K562 (cell line): ENCODE measurements around the gene EPB41L3. TPM values are rescaled to one million over a fixed set of nuclear protein-coding genes. Genes with fewer than 3 reads are reported as not detected.

Experiments used
- ATAC-seq: fragments of 200-7000 bp; cut with Tn5 transposase; 3 replicates; pipeline ENCODE4 v1.9.1; 2020; ENCODE audit warnings: moderate library complexity
- BruUV-seq: library from RNA; stranded (reverse); fragments of 400-500 nt; replicated peaks from 2 replicates; lab custom pipeline; 2021; lab: Mats Ljungman, UMichigan
- CTCF ChIA-PET: fragments of 300-600 bp; formaldehyde crosslinking; extraction: SDS; loops from one replicate; lab custom pipeline; 2021; ENCODE audit warnings: low intra/inter-chr PET ratio; lab: Yijun Ruan, JAX
- POLR2A ChIA-PET: fragments of 300-600, 350-650 bp; sonication (Branson Sonifier 250); formaldehyde crosslinking; extraction: SDS; loops from one replicate; lab custom pipeline; 2021; ENCODE audit warnings: antibody characterized with exemption, inconsistent platforms; lab: Yijun Ruan, JAX
- DNase-seq, 4 experiments: peaks; one replicate each; pipeline versions ENCODE4 v3.0.0 to v3.0.0-alpha.2; 2011 to 2018; ENCODE audit warnings: low spot score in 3 of 4, mixed read lengths in 3 of 4; ENCODE audit errors: extremely low read depth in 1 of 4
- FAIRE-seq: peaks from 2 replicates; lab custom pipeline; 2011; peaks lifted over from hg19 to GRCh38; lab: Jason Lieb, UNC
- H2AFZ ChIP-seq: 2 replicates; pipeline ENCODE4 v1.6.0; 2011; ENCODE audit warnings: low read depth, low read length, control low read depth, inconsistent platforms
- H3K27ac ChIP-seq: fragments of 200-600 bp; 3 replicates; pipeline ENCODE4 v1.8.0; 2011; ENCODE audit warnings: low read depth, mild to moderate bottlenecking, control low read depth, inconsistent platforms, low read length, moderate library complexity, mixed read lengths; ENCODE audit errors: extremely low read depth
- H3K27me3 ChIP-seq, 2 experiments: fragments of 300-600 bp in 1 of 2; 2 replicates in 1 of 2; 3 replicates in 1 of 2; pipeline versions ENCODE4 v1.6.0 to v1.8.0; 2011; ENCODE audit warnings: inconsistent platforms in 2 of 2, low read length in 2 of 2, mild to moderate bottlenecking in 1 of 2, mixed read lengths in 1 of 2, moderate library complexity in 1 of 2; ENCODE audit not compliant: control insufficient read depth in 2 of 2, insufficient read depth in 2 of 2
- H3K36me3 ChIP-seq: fragments of 300-600 bp; 3 replicates; pipeline ENCODE4 v1.8.0; 2011; ENCODE audit warnings: mild to moderate bottlenecking, low read length, inconsistent platforms; ENCODE audit not compliant: control insufficient read depth, insufficient read depth
- H3K4me1 ChIP-seq, 2 experiments: fragments of 200-600 bp in 1 of 2; replicated peaks in 1 of 2; 2 replicates in 1 of 2; 3 replicates in 1 of 2; pipeline versions ENCODE4 v1.5.1 to v1.8.0; 2011; ENCODE audit warnings: inconsistent platforms in 2 of 2, low read length in 2 of 2, mild to moderate bottlenecking in 1 of 2, mixed read lengths in 1 of 2, moderate library complexity in 1 of 2; ENCODE audit not compliant: control insufficient read depth in 2 of 2, insufficient read depth in 2 of 2
- H3K4me2 ChIP-seq: 2 replicates; pipeline ENCODE4 v1.6.1; 2011; ENCODE audit warnings: low read length, control low read depth, inconsistent platforms, mixed read lengths; ENCODE audit not compliant: insufficient read depth
- H3K4me3 ChIP-seq: fragments of 200-600 bp; sonication (generic), shearing (Covaris generic); 2 replicates; pipeline ENCODE4 v1.5.1; 2016; ENCODE audit warnings: control low read depth, inconsistent platforms
- H3K79me2 ChIP-seq: fragments of 200-600 bp; 3 replicates; pipeline ENCODE4 v1.8.0; 2011; ENCODE audit warnings: low read length, inconsistent platforms; ENCODE audit not compliant: control insufficient read depth, insufficient read depth
- H3K9ac ChIP-seq, 2 experiments: 2 replicates each; pipeline versions ENCODE4 v1.6.0 to v1.6.1; 2011; ENCODE audit warnings: low read depth in 2 of 2, low read length in 2 of 2, control low read depth in 1 of 2, inconsistent platforms in 1 of 2, mild to moderate bottlenecking in 1 of 2, mixed read lengths in 1 of 2; ENCODE audit not compliant: insufficient read depth in 1 of 2
- H3K9me1 ChIP-seq: one replicate; pipeline ENCODE4 v1.6.0; 2011; ENCODE audit warnings: inconsistent platforms, mild to moderate bottlenecking, low read length, moderate library complexity; ENCODE audit not compliant: control insufficient read depth, insufficient read depth
- H3K9me3 ChIP-seq: replicated peaks from 2 replicates; pipeline ENCODE4 v1.5.1; 2011; ENCODE audit warnings: low read depth, low read length, inconsistent platforms; ENCODE audit not compliant: control insufficient read depth, insufficient read depth
- H4K20me1 ChIP-seq: replicated peaks from 2 replicates; pipeline ENCODE4 v1.6.1; 2011; ENCODE audit warnings: low read length, inconsistent platforms, mixed read lengths; ENCODE audit not compliant: control insufficient read depth, insufficient read depth
- ATF1 ChIP-seq, 2 experiments: fragments of 450-650 bp in 1 of 2; IDR thresholded peaks; 2 replicates each; pipeline ENCODE4 v1.6.1; 2016; ENCODE audit warnings: missing compliant biosample characterization in 1 of 2, missing genetic modification characterization in 1 of 2
- CBX1 ChIP-seq: sonication (generic); IDR thresholded peaks from 2 replicates; pipeline ENCODE4 v1.6.1; 2016; ENCODE audit warnings: antibody characterized with exemption, low read depth, mild to moderate bottlenecking
- CEBPZ ChIP-seq: fragments of 150-350 bp; IDR thresholded peaks from 2 replicates; pipeline ENCODE4 v1.6.1; 2014; ENCODE audit warnings: low read depth, mild to moderate bottlenecking, low read length, borderline replicate concordance
- ELK3 ChIP-seq: fragments of 450-650 bp; formaldehyde crosslinking; IDR thresholded peaks from 2 replicates; pipeline ENCODE4 v1.4.0; 2020; ENCODE audit warnings: mild to moderate bottlenecking
- EZH2 ChIP-seq: IDR thresholded peaks from 2 replicates; pipeline ENCODE4 v1.6.1; 2012; ENCODE audit warnings: low read depth, mild to moderate bottlenecking, inconsistent platforms, low read length, borderline replicate concordance
- HLTF ChIP-seq: fragments of 450-650 bp; IDR thresholded peaks from 2 replicates; pipeline ENCODE4 v1.6.1; 2016
- PHF8 ChIP-seq: fragments of 200-600 bp; sonication (generic); IDR thresholded peaks from 2 replicates; pipeline ENCODE4 v1.6.1; 2012; ENCODE audit warnings: mixed run types, mild to moderate bottlenecking, inconsistent platforms, low read length, moderate library complexity, borderline replicate concordance
- RFX5 ChIP-seq: IDR thresholded peaks from 2 replicates; pipeline ENCODE4 v1.6.1; 2011; ENCODE audit warnings: low read depth, mild to moderate bottlenecking, improper control_type of control experiment, low read length
- SIN3B ChIP-seq: fragments of 450-650 bp; IDR thresholded peaks from 2 replicates; pipeline ENCODE4 v1.6.1; 2017; ENCODE audit warnings: low read depth, mild to moderate bottlenecking, moderate library complexity
- SOX6 ChIP-seq: fragments of 450-650 bp; IDR thresholded peaks from 2 replicates; pipeline ENCODE4 v1.6.1; 2014; ENCODE audit warnings: mild to moderate bottlenecking
- TSC22D4 ChIP-seq: fragments of 450-650 bp; IDR thresholded peaks from 2 replicates; pipeline ENCODE4 v1.6.1; 2016; ENCODE audit warnings: missing genetic modification characterization, missing biosample characterization, control low read depth
- ZNF165 ChIP-seq: fragments of 250-450 bp; sonication (Bioruptor Pico); IDR thresholded peaks from 2 replicates; pipeline ENCODE4 v1.4.0; 2020; ENCODE audit warnings: borderline replicate concordance
- ZNF778 ChIP-seq: fragments of 450-650 bp; formaldehyde crosslinking; IDR thresholded peaks from 2 replicates; pipeline ENCODE4 v1.4.0; 2020; ENCODE audit warnings: mild to moderate bottlenecking, moderate library complexity
- WGBS: fragments of 100-300 bp; shearing (Covaris generic); methylation state at CpG from one replicate; pipeline ENCODE4 v1.1.6; 2016; ENCODE audit warnings: low coverage, mixed read lengths; ENCODE audit not compliant: insufficient coverage; ENCODE audit errors: missing lambda C conversion rate; 5-methylcytosine and 5-hydroxymethylcytosine counted together
- in situ Hi-C: fragments of 300-500 bp; cut with MboI; formaldehyde crosslinking; loops from 4 replicates; pipeline ENCODE4 v1.15.0; 2018; ENCODE audit warnings: inconsistent platforms, mixed read lengths
- intact Hi-C: fragments of 100-400 bp; cut with micrococcal nuclease; formaldehyde crosslinking; loops from 2 replicates; pipeline ENCODE4 v1.14.2; 2022
- polyA plus RNA-seq, 8 experiments: library from polyadenylated mRNA; depleted of rRNA in 4 of 8; stranded (reverse) in 5 of 8; unstranded in 3 of 8; fragments of >200 nt; fragmentation: Nextera tagmentation in 2 of 8; fragmentation: Illumina TruSeq in 1 of 8; extraction: Ambion mirVana in 2 of 8; extraction: Trizol in 1 of 8; gene quantifications; 2 replicates each; pipeline versions ENCODE4 v1.2.1 to v1.2.3, GENCODE V29; 2011 to 2014; ENCODE audit warnings: inconsistent platforms in 1 of 8, missing spikeins in 1 of 8
- total RNA-seq, 7 experiments: library from RNA; depleted of rRNA in 6 of 7; stranded (reverse); fragments of >200 nt in 6 of 7; fragmentation: Illumina TruSeq in 2 of 7; extraction: Trizol in 2 of 7; gene quantifications; 2 replicates each; pipeline versions ENCODE4 v1.2.1 to v1.2.3, GENCODE V29; 2011 to 2021; ENCODE audit warnings: low replicate concordance in 1 of 7

Gene EPB41L3
- total and polyA plus RNA-seq, 9 of the 15 experiments (the other 6 are each of a cell fraction or from before 2014, with no cell fraction given), result 0.44 to 0.49 TPM; not detected in 7

GRCh38 chr18:5574843-5575242 lies 31.0 kb upstream of the EPB41L3 start:
- WGBS, result 0% methylated on average over 1 of the region's 1 CpG
- ATAC-seq, result no peak
- in situ Hi-C loops (no loop called here), intact Hi-C loops (no loop called here)
- no peaks in the 10 kb centered on the region for H4K20me1 ChIP-seq
- no peaks in the 10 kb centered on the region; the same call in 1 of the 2 replicates for H3K9me3 ChIP-seq
- no peaks in the 10 kb centered on the region for H3K79me2 ChIP-seq
- no peaks in the 10 kb centered on the region for H3K9me1 ChIP-seq
- ChIA-PET CTCF (no interaction called here), POLR2A (interaction anchor here (0.7 kb wide), 1 partner anchor 12 kb away, joined by 3 read pairs; no protein-coding TSS in a partner anchor)
- no peak overlapping the region for H3K9ac ChIP-seq
- no peak overlapping the region for H3K27ac ChIP-seq
- H3K36me3 ChIP-seq, result no peaks in the 10 kb centered on the region
- no peak overlapping the region for H3K4me3 ChIP-seq
- H3K27me3 ChIP-seq, result no peaks in the 10 kb centered on the region
- no peaks in the 10 kb centered on the region for H3K4me1 ChIP-seq
- TF ChIP-seq TSC22D4, result no peak
- BruUV-seq, result no TSS peak
- DNase-seq, result no peak
- no peak for FAIRE-seq
- no peak overlapping the region for H3K4me2 ChIP-seq
- no peak overlapping the region for H2AFZ ChIP-seq

- Histone ChIP-seq H3K9ac (no peak overlapping the region), H3K9me1 (no peaks in the 10 kb centered on the region), H3K27me3 (no peaks in the 10 kb centered on the region), H3K36me3 (no peaks in the 10 kb centered on the region), H4K20me1 (no peaks in the 10 kb centered on the region), H3K79me2 (no peaks in the 10 kb centered on the region), H2AFZ (no peak overlapping the region), H3K9me3 (no peaks in the 10 kb centered on the region; the same call in 1 of the 2 replicates), H3K27ac (no peak overlapping the region), H3K4me3 (no peak overlapping the region), H3K4me2 (no peak overlapping the region), H3K4me1 (no peaks in the 10 kb centered on the region)
- ChIA-PET POLR2A (no interaction called here), CTCF (no interaction called here)
- intact Hi-C loops, result no loop called here
- no TSS peak for BruUV-seq
- ATAC-seq (no peak), FAIRE-seq (no peak), DNase-seq (no peak)
- WGBS, result 0% methylated on average over 2 of the region's 2 CpGs
- in situ Hi-C loops, result no loop called here
- TF ChIP-seq PHF8 (no peak), ZNF165 (CRISPR knock-in tag) (no peak), CBX1 (no peak), HLTF (no peak), CEBPZ (no peak), RFX5 (no peak), ATF1 (CRISPR knock-in tag; IDR thresholded peaks at IDR 0.05) (no peak), ATF1 (tag; IDR thresholded peaks at IDR 0.05) (no peak), SIN3B (no peak), SOX6 (no peak), EZH2 (no peak), ZNF778 (CRISPR knock-in tag) (no peak), ELK3 (CRISPR knock-in tag) (no peak)
Observed at GRCh38 chr18:5571666-5572065, 27.9 kb upstream of the EPB41L3 start.
